HG03097 (cell line): ENCODE data around the gene MAML3.

ENCODE experiments used
- ATAC-seq: cut with Tn5 transposase; IDR thresholded peaks from one replicate; pipeline ENCODE4 v1.9.1; 2021; ENCODE audit not compliant: unreplicated experiment, low FRiP score

MAML3 gene

DNA sequence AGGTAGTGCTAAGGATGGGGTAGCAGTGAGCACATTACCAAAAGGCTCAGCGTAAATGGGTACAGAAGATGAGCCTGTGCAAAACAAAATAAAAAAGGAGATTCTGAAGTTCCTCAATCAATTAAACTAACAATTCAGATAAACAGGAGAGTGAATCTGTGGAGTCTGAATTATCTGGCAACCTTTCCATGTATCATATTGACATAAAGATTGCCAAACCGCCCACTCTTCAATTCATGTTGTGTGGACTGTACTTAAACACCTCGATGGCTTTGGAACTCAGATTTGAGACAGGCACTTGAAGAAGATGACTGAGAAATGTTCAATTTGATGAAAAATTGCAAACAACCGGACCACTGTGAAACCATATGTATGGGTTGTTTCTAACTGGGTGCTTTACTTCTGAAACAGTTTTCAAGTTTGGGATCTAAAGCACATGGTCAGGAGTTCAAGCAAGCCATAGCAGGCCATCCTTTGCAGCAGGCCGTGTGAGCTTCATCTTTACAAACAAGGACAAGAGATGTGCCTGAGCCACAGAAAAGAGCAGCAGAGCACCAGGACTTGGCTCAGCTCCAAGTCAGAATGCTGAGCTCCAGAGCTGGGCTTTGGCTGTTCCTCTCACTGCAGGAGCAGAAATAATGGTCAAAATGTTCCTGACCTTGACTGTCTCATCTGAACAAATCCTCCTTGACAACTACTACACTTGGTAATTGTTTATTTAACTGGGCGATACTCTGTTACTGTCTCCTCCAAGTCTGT is 380.2 kb downstream of the MAML3 start:
- no peak for ATAC-seq

DNA sequence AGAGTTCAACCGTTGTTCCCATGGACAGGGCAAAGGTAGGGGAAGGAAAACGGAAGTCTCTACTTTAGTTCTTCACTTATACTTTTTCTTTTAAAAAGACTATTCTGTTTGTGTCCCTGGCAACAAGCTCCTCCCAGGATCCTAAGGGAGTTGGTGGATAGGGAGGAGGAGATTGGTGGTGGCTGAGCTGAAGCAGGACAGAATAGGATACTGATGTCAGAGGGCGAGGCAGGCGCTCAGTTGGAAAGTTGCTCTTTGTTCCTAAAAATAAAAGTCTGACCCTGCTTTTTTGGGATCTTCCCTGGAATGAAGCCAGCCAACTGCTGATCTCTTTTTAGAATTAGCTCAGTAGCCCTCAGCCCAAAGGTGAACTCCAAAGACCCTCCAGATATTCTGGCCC is 383.6 kb downstream of the MAML3 start:
- no peak for ATAC-seq

DNA sequence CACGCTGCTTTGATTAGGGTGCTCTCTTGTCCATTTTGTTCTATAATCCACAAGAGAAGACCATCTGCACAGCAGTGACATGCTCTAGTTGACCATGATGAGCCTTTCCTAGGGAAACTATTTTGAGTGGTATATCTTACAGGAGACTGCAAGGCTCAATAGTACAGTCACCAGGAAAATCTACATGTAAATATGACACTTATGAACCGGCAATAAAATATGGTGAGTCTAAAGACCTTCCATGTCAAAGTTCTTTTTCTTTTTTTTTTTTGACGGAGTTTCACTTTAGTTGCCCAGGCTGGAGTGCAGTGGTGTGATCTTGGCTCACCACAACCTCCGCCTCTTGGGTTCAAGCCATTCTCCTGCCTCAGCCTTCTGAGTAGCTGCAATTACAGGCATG is 384.6 kb downstream of the MAML3 start:
- ATAC-seq: no peak

DNA sequence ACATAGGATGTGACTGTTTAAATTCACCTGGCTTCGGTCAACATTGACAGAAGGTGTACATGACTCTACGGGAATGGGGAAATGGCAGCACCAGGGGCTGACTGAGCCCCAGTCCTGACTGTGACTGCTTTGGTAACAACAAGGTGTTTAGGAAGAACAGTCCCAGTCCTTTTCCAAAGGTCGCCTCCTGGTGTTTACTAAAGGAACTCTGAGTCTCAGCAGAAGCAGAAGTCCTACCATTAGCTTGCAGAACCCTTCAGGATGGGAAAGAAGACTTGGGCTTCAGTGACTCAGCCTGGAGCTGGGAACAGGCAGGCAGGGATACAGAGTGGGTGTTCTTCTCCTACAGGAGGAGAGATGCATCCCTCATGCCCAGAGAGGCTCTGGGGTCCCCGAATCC is 385.1 kb downstream of the MAML3 start:
- ATAC-seq: no peak

DNA sequence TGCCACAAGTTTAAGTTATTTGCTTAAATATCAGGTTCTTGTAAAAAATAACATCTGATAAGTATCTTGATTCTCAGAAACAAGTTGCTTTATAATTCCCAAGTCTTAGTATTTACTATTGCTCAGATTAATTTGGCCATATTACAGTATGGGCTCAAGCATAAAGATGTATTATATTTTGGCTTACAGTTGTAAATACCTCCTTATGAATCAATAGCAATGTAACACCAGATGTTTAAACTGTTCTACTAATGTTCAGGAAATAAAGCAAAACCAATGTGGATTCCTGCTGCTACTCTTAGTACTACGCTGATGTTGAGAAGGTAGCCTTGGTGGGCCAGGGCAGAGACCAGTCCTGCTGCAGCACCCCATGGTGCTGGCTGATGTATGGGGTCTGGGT is 385.6 kb downstream of the MAML3 start:
- no peak for ATAC-seq

DNA sequence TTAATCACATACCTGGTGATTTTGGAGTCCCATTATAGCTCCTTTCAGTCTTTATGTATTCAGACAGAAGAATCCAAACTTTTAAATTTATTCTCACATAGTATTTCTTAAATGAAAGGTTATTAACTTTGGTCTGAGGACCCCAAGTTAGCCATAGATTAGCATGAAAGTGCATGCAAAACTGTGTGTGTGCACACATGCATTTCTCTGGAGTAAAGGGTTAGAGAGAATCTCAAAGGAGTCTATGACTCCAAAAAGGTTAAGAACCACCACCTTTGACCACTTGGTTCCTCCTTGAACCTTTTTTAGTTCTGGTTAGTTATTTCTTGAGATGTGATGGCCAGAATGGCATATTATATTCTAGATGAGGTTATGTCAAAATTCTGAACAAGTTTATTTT is 386.4 kb downstream of the MAML3 start:
- ATAC-seq: no peak

DNA sequence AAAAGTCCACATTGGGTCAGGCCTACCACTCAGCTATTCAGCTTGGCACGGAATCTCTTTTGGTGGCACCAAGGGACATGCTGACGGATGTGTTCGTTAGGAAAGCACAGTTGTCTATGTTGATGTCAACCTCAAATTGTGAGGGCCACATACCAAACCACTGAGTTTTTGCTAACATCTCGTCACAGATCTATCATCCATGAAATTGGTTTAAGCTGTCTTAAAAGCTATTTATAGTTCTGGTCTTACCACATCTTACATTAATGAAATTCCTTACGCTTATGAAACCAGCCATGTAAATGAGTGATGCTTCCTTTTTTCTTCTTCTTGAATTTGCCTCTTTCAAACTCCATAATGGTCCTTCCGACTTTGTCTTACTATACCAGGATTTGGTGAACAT is 386.8 kb downstream of the MAML3 start:
- no peak for ATAC-seq

DNA sequence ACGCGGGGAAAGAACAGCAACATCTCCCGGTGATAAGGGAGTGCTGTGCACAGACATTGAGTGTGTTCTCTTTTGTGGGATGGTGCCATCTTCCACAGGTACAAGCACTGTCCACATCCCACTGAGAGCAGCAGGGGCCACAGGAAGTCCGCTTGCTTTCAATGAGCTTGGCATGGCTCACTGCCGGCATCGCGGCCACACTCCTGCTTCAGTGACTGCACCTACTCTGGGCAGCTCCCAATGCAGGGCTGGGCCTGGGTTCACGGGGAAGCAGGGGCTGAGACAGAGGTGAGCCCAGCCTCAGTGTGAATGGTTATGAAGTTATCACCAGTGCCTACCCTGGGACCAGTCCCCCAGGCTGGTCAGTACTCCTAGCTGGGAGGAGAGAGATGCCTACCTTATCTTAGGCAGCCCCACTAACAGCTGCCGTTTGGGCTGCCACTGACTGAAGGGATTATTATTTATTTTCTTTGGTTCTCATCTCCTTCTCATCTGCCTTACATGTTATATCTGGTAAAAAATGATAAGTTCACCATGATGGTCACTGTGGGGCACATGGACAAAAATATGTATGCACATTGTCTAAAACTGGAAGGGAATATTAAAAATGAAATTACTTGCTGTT is 389.2 kb downstream of the MAML3 start:
- ATAC-seq: no peak

DNA sequence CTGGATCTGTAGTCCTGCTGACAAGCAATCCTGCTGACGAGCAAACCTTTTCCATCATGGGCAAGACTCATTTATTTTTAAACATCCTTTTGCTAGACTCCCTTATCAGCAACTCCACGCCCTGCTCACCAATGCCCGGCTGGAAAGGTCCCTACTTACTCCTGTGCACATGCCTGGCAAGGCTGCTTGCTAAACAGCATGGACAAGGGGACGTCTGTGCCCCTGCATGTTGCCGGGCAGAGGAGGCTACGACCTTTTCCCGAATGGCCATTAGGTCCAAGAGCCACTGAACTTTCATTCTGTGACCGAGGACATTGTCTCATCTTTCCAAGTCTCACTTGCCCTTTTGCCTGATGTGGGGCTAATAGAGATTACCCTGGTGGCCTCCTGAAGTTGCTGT is 389.8 kb downstream of the MAML3 start:
- no peak for ATAC-seq

DNA sequence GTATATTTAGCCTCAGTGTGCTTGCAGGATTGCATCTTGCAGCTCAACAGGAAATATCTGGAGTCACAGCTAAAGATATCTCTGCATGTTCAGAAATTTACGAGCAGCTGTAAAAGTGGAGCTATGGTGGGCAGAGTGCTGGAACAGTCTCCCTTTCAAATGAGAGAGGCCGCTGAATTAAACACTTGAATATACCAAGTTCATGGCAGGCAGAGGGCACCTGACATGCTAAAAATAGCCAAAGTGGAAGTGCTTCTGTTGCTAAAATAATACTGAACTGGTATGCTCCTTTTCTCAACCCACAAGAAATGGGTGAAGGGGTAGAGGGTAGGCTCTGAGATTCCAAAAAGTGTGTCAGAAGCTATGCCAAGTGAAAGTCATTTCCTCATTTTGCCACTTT is 390.3 kb downstream of the MAML3 start:
- ATAC-seq: no peak

DNA sequence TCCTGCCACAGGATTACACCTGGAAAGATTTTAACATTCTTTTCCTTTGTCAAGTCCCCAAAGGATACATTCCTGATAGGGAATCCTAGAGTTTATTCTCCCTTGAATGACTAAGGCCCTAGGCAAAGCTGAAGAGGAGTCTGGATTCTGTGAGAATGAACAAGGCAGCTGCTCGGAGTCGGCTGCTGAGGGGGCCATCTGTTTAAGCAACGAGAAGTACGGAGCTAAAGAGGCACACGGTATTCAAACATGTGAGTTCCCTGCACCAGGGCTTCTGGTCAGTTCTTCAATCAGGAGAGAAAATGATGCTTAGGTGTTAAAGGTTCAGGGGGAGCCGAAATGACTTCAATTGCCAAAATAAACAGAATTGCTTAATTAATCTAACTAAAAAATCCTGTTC is 390.8 kb downstream of the MAML3 start:
- ATAC-seq: no peak

DNA sequence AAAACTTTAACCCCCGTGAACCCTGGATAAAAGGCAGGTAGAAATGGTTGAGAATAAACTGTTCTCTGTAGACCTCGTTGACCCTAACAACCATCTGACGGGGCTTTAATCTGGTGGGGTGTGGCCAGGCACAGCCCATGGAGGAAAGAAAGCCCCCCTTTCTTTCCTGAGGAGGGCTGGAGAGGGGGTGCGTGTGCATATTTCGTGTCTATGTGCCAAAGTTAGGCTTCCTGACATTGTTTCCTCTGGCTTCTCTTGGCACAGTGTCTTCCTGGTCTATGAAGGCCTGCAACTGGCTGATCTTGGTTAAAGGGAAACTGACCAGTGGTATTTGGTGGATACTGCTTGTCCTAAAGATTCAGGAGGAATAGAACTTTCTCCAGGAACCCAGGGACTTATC is 391.3 kb downstream of the MAML3 start:
- ATAC-seq: no peak

DNA sequence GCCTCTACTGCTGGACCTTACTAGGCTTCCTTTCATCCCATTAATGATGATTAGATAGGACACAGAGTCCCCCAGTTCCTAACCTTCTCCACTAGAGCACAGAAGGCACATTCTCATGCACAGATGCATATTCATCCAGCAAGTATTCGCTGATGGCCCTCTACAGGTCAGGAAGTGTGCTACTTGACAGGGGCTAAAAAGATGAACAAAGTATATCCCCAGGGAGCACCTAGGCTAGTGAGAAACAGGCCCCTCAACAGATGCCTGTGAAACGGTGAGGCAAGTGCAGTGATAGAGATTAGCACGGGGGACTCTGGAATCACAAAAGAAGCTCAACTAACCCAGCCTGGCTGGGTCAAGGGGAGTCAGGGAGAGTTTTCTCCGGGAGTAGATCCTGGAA is 392.5 kb downstream of the MAML3 start:
- no peak for ATAC-seq

DNA sequence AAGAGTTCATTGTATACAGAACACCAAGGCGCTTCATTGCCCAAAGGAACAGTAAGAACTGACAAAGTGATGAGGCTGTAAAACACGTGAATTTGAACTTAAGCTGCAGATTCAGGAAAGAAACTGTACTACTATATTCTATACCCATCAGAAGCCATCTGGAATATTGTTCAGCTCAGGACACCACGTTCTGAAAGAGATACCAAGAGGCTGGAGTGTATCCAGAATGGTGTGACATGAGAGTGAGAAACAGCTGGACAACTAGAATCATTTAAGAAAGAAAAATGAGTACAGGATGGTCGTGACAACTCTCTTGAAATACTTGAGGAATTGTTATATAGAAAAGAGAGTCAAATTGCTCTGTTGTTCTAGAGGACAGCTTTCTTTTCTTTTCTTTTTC is 393.4 kb downstream of the MAML3 start:
- no peak for ATAC-seq

DNA sequence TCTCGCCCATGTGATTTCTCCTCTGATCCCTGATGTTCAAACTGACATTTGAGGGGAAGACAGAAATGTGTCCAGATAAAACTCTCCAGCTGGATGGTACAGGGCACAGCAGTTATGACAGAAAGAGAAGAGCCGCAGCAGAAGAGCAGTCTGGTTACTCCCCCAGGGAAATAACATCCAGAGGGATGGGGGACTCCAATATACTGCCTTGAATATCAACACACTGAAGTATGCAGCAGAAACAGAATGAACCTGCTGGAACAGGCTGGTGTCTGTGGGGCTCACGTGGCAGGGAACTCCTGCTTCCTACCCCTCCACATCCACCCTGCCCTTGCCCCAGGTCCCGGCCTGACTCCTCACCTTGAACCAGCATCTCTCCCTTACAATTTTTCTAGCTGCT is 394.9 kb downstream of the MAML3 start:
- no peak for ATAC-seq

DNA sequence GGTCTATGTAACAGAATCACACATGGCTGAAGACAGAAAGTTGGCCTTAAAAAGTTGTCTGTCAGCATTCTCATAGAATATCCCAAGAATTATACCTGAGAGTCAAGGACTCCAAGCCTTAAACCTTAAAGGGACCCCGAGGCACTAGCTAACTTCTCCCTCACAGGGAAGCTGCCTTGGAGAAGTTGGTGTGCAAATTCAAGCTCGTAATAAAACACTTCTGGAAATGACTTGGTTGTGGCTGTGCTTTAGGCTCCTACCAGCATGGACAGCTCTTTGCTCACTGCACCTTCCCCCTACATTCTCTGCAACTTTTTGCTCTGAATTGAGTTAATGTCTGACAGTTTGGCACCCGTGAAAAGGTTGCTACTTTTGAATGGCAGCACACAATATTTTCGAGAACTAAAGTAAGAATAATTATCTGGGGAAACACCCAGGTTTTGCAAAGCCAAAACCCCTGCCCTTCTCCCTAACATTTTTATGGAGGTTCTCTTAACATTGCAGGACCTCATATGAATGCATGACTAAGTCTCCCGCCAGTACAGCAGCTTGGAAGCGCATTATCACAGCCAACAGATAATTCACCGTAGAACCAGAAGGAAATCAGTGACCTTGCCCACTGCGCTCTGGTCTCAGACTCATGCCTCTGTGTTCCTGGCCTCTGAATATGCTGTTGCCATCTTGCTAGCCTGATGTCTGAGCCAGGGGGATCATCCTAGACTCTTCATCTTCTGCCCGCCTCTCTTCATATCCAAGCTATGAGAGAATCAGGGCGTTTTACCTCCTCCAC is 397.4 kb downstream of the MAML3 start:
- ATAC-seq: no peak

DNA sequence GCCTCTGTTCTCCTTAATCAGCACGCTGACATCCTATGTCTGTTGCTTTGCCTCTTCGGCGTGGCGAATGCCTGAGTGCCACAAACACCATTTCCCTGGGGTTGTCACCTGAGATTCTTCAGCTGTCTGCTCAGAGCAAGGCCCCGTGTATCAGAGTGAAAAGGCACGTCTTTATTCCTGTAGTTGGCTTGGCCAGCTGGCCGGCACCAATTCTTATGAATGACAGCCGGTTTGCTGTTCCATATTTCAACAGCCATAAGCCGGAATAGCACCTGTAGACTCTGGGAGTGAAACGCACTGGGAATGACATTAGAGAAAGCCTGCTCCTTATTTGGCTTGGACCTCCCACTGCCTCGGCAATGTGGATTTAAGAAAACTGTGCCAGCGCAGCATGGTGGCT is 399.0 kb downstream of the MAML3 start:
- no peak for ATAC-seq

DNA sequence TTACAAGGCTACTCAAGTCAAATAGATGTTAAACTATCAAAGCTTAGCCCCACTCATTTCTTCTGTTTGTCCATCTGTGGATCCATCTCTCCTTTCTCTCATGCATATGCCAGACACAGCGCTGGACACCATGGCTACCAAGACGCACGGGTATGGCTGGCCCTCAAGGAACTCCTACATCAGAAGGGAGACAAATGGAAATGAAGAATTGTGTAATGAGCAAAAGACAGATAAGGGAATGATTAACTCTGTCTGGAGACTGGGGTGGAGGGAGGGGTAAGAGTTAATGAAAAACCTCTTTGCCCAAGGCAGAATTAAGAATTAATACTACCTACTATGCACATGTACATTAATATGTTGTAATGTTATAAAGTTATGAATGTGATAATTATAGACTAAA is 400.3 kb downstream of the MAML3 start:
- no peak for ATAC-seq

DNA sequence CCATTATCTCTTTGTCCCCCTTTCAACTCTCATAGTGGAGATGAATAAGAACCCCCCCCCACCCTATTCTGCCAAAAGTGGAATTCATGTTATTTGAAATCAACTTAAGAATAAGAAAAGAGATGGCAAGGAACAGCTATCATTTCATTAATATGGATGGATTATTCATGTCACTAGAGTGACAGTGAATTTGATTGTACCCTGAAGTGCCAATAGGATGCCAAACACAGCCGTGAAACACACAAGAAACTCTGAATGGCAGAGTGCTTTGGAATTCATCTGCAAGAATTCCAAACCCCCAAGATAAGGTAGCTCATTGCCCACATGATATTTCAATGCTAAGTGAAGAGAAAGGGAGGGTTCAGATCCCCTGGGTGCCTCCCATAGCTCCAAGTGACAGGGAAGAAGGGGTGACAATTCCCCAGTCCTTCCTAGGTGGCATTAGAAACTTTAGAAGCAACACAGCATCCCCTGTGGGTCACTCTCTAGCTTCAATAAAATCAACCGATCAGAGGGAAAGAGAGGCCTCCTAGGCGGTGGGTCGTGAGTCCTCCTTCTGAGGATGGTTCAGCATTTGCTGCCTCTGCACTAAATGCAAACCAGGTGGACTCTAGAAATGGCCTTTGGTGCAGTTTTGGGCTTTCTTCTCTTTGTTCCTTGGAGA is 404.0 kb downstream of the MAML3 start:
- ATAC-seq: no peak

DNA sequence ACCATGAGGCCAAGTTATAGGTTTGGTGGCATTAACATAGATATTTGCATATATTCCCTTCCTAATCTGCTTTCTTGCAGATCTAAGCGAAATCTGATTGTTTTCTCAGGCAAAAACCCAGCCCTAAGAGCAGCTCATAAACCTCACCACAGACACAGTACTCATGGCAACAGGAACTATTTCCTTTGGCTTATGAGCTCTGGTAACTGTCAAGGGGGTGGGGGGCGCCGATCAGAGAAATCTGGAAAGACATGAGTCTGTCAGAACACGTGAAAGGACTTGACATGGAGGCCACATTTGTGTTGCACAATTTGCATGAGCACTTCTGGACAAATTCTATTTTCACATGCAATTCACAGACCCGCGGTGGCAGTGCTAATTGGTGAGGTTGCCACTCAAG is 404.6 kb downstream of the MAML3 start:
- ATAC-seq: no peak

DNA sequence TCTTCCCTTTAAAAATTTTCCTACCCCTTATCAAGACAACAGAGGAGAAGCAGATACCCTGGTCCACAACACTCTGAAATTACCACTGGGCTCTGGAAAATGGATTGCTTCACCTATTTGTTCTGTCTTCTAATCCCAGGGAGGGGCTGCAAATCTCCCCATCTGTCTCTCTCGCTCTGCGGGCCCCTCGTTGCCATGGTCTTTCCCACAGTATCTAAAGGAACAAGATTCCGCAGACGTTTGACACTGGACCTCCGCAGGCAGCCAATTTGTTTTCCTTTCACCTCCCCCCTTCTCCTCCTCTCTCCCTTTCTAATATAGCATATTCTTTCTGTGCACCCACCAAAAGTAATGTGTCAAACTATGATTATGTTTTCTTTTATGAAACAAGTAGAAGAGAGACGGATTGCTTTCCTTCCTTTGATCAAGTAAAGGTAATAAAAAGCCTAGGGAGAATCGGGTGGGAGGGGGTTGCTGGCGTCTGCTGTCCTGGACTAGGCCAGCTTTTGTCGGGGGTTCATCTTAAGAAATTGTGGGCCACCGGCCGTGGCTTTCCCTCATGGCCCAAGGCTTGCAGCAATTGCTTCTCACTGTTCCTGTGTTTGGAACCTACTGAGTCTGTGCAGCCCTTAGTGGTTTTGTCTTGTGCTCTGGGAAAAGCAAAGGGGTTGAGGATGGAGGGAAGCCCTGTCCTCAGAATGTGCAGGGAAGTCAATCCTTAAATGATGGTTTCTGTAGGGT is 407.4 kb downstream of the MAML3 start:
- ATAC-seq: no peak
